DOHH2 (cell line): ENCODE data around the gene MADD.

ENCODE experiments used
- H3F3A ChIP-seq: fragments of 200-600 bp; sonication (generic), shearing (Covaris generic); 2 replicates; pipeline ENCODE4 v1.6.0; 2016; ENCODE audit warnings: antibody characterized with exemption, mild to moderate bottlenecking; ENCODE audit not compliant: control insufficient read depth, insufficient read depth
- H3K27ac ChIP-seq: fragments of 200-600 bp; sonication (generic); 2 replicates; pipeline ENCODE4 v1.5.1; 2014; ENCODE audit warnings: low read depth, mild to moderate bottlenecking, low read length, moderate library complexity
- H3K27me3 ChIP-seq: fragments of 200-600 bp; sonication (generic); 2 replicates; pipeline ENCODE4 v1.6.1; 2014; ENCODE audit warnings: mild to moderate bottlenecking, low read length, mixed read lengths; ENCODE audit not compliant: control insufficient read depth
- H3K36me3 ChIP-seq: fragments of 200-600 bp; sonication (generic); 2 replicates; pipeline ENCODE4 v1.6.1; 2014; ENCODE audit warnings: mild to moderate bottlenecking, low read length, moderate library complexity, mixed read lengths; ENCODE audit not compliant: control insufficient read depth
- H3K4me1 ChIP-seq: fragments of 200-600 bp; sonication (generic); 2 replicates; pipeline ENCODE4 v1.6.1; 2014; ENCODE audit warnings: mild to moderate bottlenecking, low read length, mixed read lengths; ENCODE audit not compliant: control insufficient read depth
- H3K4me2 ChIP-seq: fragments of 200-600 bp; sonication (generic); 2 replicates; pipeline ENCODE4 v1.6.0; 2014; ENCODE audit warnings: mild to moderate bottlenecking, low read length, moderate library complexity
- H3K4me3 ChIP-seq: fragments of 200-600 bp; sonication (generic); 2 replicates; pipeline ENCODE4 v1.5.1; 2014; ENCODE audit warnings: mild to moderate bottlenecking, low read length, mixed read lengths
- H3K79me2 ChIP-seq: fragments of 200-600 bp; sonication (generic); 2 replicates; pipeline ENCODE4 v1.6.1; 2014; ENCODE audit warnings: mild to moderate bottlenecking, low read length, mixed read lengths; ENCODE audit not compliant: control insufficient read depth
- H3K9me2 ChIP-seq: fragments of 200-600 bp; sonication (generic); replicated peaks from 2 replicates; pipeline ENCODE4 v1.6.1; 2014; ENCODE audit warnings: mild to moderate bottlenecking, low read length, mixed read lengths; ENCODE audit not compliant: control insufficient read depth
- H3K9me3 ChIP-seq: fragments of 200-600 bp; sonication (generic); 2 replicates; pipeline ENCODE4 v1.6.1; 2014; ENCODE audit warnings: antibody characterized with exemption, low read length, mixed read lengths; ENCODE audit not compliant: control insufficient read depth, insufficient read depth
- H4K20me1 ChIP-seq: fragments of 200-600 bp; sonication (generic); 2 replicates; pipeline ENCODE4 v1.6.0; 2014; ENCODE audit warnings: low read depth, mild to moderate bottlenecking, antibody characterized with exemption, low read length, moderate library complexity; ENCODE audit not compliant: control insufficient read depth, insufficient read depth
- EZH2phosphoT487 ChIP-seq: fragments of 200-600 bp; sonication (generic); IDR thresholded peaks from 2 replicates; pipeline ENCODE4 v1.6.1; 2017; ENCODE audit warnings: borderline replicate concordance, mild to moderate bottlenecking, antibody characterized with exemption, low read length, moderate library complexity, mixed read lengths
- TF ChIP-seq, protein P1 (sequence below): fragments of 200-600 bp; sonication (generic); IDR thresholded peaks from one replicate; pipeline ENCODE4 v1.5.1; 2014; ENCODE audit warnings: antibody characterized with exemption, mild to moderate bottlenecking, low read depth, low read length; ENCODE audit not compliant: poor library complexity, severe bottlenecking

Gene MADD

DNA sequence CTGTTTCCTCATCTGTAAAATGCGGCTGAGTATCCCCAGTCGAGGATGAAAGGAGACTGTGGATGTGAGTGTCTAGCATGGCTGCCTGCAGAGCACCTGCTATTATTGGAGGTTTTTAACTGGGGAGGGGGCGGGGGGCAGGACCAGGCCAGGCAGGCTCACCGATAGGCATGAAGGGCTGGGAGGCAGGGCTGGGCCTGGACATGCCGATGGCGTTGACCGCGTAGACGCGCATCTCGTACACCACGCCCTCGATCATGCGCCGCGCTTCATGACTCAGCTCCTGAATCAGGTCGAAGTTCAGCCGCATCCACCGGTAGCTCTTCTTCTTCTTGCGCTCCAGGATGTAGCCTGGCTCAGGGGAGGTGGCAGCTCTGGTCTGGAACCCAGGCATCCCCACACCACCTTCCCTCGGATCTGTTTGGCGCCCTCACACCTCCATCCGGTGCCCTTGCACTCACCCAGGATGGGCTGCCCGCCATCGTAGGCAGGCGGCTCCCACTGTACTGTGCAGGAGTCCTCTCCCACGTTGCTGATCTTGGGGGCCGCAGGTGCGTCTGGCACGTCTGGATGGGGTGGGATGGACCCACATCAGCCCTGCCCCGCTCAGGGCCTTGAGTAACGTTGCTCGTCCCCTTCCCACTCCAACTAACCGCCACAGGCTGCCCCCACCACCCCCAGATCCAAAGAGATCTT, 67.4 kb downstream of the MADD start:
- H3K36me3 ChIP-seq, result no peaks in the 10 kb centered on the region
- H3F3A ChIP-seq, result no peaks in the 10 kb centered on the region
- H3K4me1 ChIP-seq, result no peaks in the 10 kb centered on the region
- no peaks in the 10 kb centered on the region for H3K9me3 ChIP-seq
- H3K27me3 ChIP-seq, result no peaks in the 10 kb centered on the region
- H3K9me2 ChIP-seq, result no peaks in the 10 kb centered on the region
- H3K4me3 ChIP-seq, result no peak overlapping the region
- no peak overlapping the region for H3K27ac ChIP-seq
- no peak overlapping the region for H3K4me2 ChIP-seq
- no peaks in the 10 kb centered on the region for H3K79me2 ChIP-seq
- no peak for TF ChIP-seq EZH2phosphoT487
- TF ChIP-seq, protein P1, sequence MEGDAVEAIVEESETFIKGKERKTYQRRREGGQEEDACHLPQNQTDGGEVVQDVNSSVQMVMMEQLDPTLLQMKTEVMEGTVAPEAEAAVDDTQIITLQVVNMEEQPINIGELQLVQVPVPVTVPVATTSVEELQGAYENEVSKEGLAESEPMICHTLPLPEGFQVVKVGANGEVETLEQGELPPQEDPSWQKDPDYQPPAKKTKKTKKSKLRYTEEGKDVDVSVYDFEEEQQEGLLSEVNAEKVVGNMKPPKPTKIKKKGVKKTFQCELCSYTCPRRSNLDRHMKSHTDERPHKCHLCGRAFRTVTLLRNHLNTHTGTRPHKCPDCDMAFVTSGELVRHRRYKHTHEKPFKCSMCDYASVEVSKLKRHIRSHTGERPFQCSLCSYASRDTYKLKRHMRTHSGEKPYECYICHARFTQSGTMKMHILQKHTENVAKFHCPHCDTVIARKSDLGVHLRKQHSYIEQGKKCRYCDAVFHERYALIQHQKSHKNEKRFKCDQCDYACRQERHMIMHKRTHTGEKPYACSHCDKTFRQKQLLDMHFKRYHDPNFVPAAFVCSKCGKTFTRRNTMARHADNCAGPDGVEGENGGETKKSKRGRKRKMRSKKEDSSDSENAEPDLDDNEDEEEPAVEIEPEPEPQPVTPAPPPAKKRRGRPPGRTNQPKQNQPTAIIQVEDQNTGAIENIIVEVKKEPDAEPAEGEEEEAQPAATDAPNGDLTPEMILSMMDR, result no peak
- no peaks in the 10 kb centered on the region for H4K20me1 ChIP-seq

DNA sequence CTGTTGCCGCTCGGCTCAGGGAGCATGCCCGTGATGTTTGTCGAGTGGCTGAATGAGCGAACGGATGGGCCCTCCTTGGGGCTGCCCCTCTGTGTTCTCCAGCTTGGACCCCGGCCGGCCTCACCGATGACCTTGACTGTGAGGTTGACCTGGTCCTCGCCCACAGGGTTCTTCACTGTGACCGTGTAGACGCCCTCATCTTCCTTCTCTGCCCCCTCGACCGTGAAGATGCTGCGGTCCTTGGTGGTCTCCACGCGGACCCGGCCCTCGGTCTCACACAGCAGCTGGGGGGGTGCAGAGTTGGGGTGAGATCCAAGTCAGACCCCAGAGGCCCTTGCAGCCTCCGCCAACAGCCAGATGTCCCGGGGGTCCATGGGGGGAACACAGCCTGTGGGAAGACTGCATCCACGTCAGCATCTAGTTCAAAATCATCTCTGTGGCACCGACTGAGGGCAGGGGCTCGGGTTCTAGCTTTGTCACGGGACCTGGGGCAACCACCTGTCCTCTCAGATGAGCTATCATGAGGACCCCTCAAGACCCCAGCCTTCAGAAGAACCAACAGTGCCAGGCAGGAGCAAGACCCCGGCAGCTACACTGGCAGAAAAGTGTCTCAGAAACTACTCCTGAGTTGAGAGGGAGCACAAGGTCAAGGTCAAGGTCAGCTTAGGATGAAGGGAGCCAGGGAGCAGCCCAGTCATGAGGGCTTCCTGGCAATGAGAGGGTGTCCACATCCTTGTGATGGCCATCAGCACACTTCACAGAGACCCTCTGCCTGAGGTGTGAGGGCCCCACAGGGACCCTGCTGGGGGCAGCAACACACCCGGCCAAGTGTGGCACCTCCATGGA, 68.7 kb downstream of the MADD start:
- no peaks in the 10 kb centered on the region for H3K27me3 ChIP-seq
- no peaks in the 10 kb centered on the region for H3K9me2 ChIP-seq
- no peaks in the 10 kb centered on the region for H3K9me3 ChIP-seq
- no peaks in the 10 kb centered on the region for H3K4me1 ChIP-seq
- no peak overlapping the region for H3K27ac ChIP-seq
- no peaks in the 10 kb centered on the region for H4K20me1 ChIP-seq
- no peaks in the 10 kb centered on the region for H3F3A ChIP-seq
- no peak for TF ChIP-seq EZH2phosphoT487
- TF ChIP-seq, protein P1, result no peak
- H3K4me2 ChIP-seq, result no peak overlapping the region
- no peak overlapping the region for H3K4me3 ChIP-seq
- no peaks in the 10 kb centered on the region for H3K79me2 ChIP-seq
- no peaks in the 10 kb centered on the region for H3K36me3 ChIP-seq

DNA sequence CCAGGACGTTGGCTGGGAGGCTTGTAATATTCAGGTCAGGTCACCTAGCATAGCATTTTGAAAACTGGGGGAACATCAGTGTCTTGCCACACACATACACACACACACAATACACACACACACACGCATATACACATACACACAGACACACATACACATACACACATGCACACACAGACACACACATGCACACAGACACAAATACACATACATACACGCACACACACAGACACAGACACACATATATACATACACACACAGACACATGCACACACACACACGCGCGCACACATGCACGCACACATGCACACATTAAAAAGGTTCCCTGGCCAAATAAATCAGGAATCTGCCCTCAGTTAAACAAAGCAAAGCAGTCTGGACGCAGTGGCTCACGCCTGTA, 70.1 kb downstream of the MADD start:
- H4K20me1 ChIP-seq, result no peaks in the 10 kb centered on the region
- H3K36me3 ChIP-seq, result no peaks in the 10 kb centered on the region
- H3K4me1 ChIP-seq, result no peaks in the 10 kb centered on the region
- no peak for TF ChIP-seq EZH2phosphoT487
- TF ChIP-seq, protein P1, result no peak
- no peaks in the 10 kb centered on the region for H3K9me3 ChIP-seq
- H3K79me2 ChIP-seq, result no peaks in the 10 kb centered on the region
- H3K4me3 ChIP-seq, result no peak overlapping the region
- no peak overlapping the region for H3K4me2 ChIP-seq
- H3K9me2 ChIP-seq, result no peaks in the 10 kb centered on the region
- no peak overlapping the region for H3K27ac ChIP-seq
- no peaks in the 10 kb centered on the region for H3F3A ChIP-seq
- H3K27me3 ChIP-seq, result no peaks in the 10 kb centered on the region
